ENCODE data around the gene CPED1. TPM values are rescaled to one million over a fixed set of nuclear protein-coding genes. Genes with fewer than 3 reads are reported as not detected.

CPED1 gene
- total RNA-seq, 1 experiment from 2014 or later: 0.13 TPM

- H3K9me3 ChIP-seq (ENCODE audit: control insufficient read depth, low read depth, low read length): no peaks in the 10 kb centered on the region
- H3T11ph ChIP-seq (ENCODE audit: low read length): no peak overlapping the region
- H3K56ac ChIP-seq (ENCODE audit: insufficient read length, low read depth, low read length): no peak overlapping the region
- DNase-seq: no peak
- no peak overlapping the region for H4K5ac ChIP-seq (ENCODE audit: insufficient read length, low read depth, low read length)
- H4K20me1 ChIP-seq (ENCODE audit: control insufficient read depth, insufficient read depth, insufficient read length): no peaks in the 10 kb centered on the region
- H4K8ac ChIP-seq (replicated peaks; ENCODE audit: insufficient read length, low read depth, low read length): no peak overlapping the region
- no peak overlapping the region for H3K27ac ChIP-seq (ENCODE audit: insufficient read length, low read depth, low read length)
- Mint-ChIP-seq H3K9me3 (no peaks in the 10 kb centered on the region), H3K4me3 (no peak overlapping the region), H3K36me3 (ENCODE audit: insufficient read depth in 1 of 3, low read depth in 3 of 3) (no peaks in the 10 kb centered on the region), H3K27ac (no peak overlapping the region), H3K4me1 (0 out of 4 replicates have a peak, but pooled peaks cover 0 to 6% of the 10 kb centered on the region in 2 experiments), H3K27me3 (ENCODE audit: low read depth) (no peaks in the 10 kb centered on the region)
- H3K9ac ChIP-seq (ENCODE audit: extremely low read depth, insufficient read length, low read length): no peak overlapping the region
- no peak overlapping the region for H3K18ac ChIP-seq (ENCODE audit: insufficient read length, low read depth, low read length)
- no peak overlapping the region for H2AFZ ChIP-seq (ENCODE audit: low read length)
- no peak overlapping the region for H3K4me2 ChIP-seq (ENCODE audit: insufficient read depth, insufficient read length, low read length)
- TF ChIP-seq, protein P1, sequence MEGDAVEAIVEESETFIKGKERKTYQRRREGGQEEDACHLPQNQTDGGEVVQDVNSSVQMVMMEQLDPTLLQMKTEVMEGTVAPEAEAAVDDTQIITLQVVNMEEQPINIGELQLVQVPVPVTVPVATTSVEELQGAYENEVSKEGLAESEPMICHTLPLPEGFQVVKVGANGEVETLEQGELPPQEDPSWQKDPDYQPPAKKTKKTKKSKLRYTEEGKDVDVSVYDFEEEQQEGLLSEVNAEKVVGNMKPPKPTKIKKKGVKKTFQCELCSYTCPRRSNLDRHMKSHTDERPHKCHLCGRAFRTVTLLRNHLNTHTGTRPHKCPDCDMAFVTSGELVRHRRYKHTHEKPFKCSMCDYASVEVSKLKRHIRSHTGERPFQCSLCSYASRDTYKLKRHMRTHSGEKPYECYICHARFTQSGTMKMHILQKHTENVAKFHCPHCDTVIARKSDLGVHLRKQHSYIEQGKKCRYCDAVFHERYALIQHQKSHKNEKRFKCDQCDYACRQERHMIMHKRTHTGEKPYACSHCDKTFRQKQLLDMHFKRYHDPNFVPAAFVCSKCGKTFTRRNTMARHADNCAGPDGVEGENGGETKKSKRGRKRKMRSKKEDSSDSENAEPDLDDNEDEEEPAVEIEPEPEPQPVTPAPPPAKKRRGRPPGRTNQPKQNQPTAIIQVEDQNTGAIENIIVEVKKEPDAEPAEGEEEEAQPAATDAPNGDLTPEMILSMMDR (conservative IDR thresholded peaks at IDR 0.05): no peak
- no peaks in the 10 kb centered on the region for H3K4me1 ChIP-seq (ENCODE audit: insufficient read depth, low read length)
- no peak overlapping the region for H2BK120ac ChIP-seq (ENCODE audit: low read depth, low read length, poor library complexity, severe bottlenecking)
- no peaks in the 10 kb centered on the region for H3K79me2 ChIP-seq (ENCODE audit: insufficient read depth, low read length)
- H3K4ac ChIP-seq (ENCODE audit: low read depth, low read length): no peak overlapping the region
- no peak overlapping the region for H2BK5ac ChIP-seq (ENCODE audit: insufficient read length, low read length)
- no peak overlapping the region for H2AK5ac ChIP-seq (ENCODE audit: insufficient read length, low read length)
- H3K79me1 ChIP-seq (ENCODE audit: insufficient read depth, low read depth, low read length, poor library complexity, severe bottlenecking): no peaks in the 10 kb centered on the region
- no peaks in the 10 kb centered on the region for H3K27me3 ChIP-seq (ENCODE audit: insufficient read depth, low read length)
- no peak overlapping the region for H2BK12ac ChIP-seq (ENCODE audit: insufficient read length, low read depth, low read length)
- whole genome bisulfite sequencing (ENCODE audit: extremely low coverage, insufficient read length, low lambda C conversion rate): no CpG with 5 or more reads among the region's 3 CpGs
- no peak overlapping the region for H4K91ac ChIP-seq (ENCODE audit: insufficient read length, low read depth, low read length)
- no peaks in the 10 kb centered on the region for H3K23me2 ChIP-seq (ENCODE audit: insufficient read length, low read depth, low read length, poor library complexity, severe bottlenecking)
- H3K23ac ChIP-seq (ENCODE audit: insufficient read length, low read depth, low read length): no peak overlapping the region
- H2BK20ac ChIP-seq (ENCODE audit: low read depth, low read length, poor library complexity, severe bottlenecking): no peak overlapping the region
- H3K14ac ChIP-seq (ENCODE audit: insufficient read depth, low read length): no peak overlapping the region
- no peak overlapping the region for H2BK15ac ChIP-seq (ENCODE audit: low read depth, low read length)
Observed at GRCh38 chr7:121192834-121193233, 204.3 kb downstream of the CPED1 start.

Measured in H9 (cell line).